ENCODE data around the gene ALLC.

- TF ChIP-seq POLR2A (IDR thresholded peaks at IDR 0.05; ENCODE audit: low read depth, low read length) (no peak), POLR2AphosphoS5 (IDR thresholded peaks at IDR 0.05; ENCODE audit: low read depth, low read length) (no peak), TAF1 (IDR thresholded peaks at IDR 0.05; ENCODE audit: low read depth, low read length) (no peak)
Observed at GRCh38 chr2:3619033-3619432, 39.0 kb upstream of the ALLC start.
